ENCODE measurements around the gene SLC25A20. TPM values are rescaled to one million over a fixed set of nuclear protein-coding genes. Genes with fewer than 3 reads are reported as not detected.
"Not testable (repeated sequence)": the region's sequence is repeated elsewhere in the genome, so short reads cannot be mapped to it uniquely, and the experiment has no call there.

Gene SLC25A20
- total RNA-seq, 1 donor from 2014 or later = 130 TPM

GRCh38 chr3:48852151-48852550, 46.5 kb downstream of the SLC25A20 start:
- intact Hi-C loops (cut with DNase I) = no loop called here

GRCh38 chr3:48851407-48851806, 47.3 kb downstream of the SLC25A20 start:
- DNase-seq (ENCODE audit: missing footprints) = no peak
- intact Hi-C loops (cut with DNase I) = no loop called here
- ATAC-seq = no peak

More at GRCh38 chr3:48852151-48852550, 46.5 kb downstream of the SLC25A20 start:
- no peak for ATAC-seq
- DNase-seq (ENCODE audit: missing footprints) = no peak

- ATAC-seq (no peak), DNase-seq (ENCODE audit: missing footprints) (no peak)
- intact Hi-C loops (cut with DNase I) = no loop called here
These were observed 49.7 kb downstream of the SLC25A20 start for GRCh38 chr3:48848816-48849515.

GRCh38 chr3:48847504-48848423, 50.9 kb downstream of the SLC25A20 start, which contains the start of gene PRKAR2A:
Gene PRKAR2A, minus strand, starts transcription at chr3:48847874. Its CDS starts 278 bp downstream, at chr3:48847596.
- DNase-seq (ENCODE audit: missing footprints) (peak; percentile 96), ATAC-seq (peak; percentile 95)
- intact Hi-C loops (cut with DNase I) = no loop called here

GRCh38 chr3:48847053-48847503, 51.6 kb downstream of the SLC25A20 start:
- peak; percentile 91 for DNase-seq (ENCODE audit: missing footprints)
- ATAC-seq = peak; percentile 85
- intact Hi-C loops (cut with DNase I) = no loop called here

GRCh38 chr3:48845170-48845569, 53.5 kb downstream of the SLC25A20 start:
- intact Hi-C loops (cut with DNase I) = no loop called here
- DNase-seq (ENCODE audit: missing footprints) = no peak
- no peak for ATAC-seq

GRCh38 chr3:48837163-48837562, 61.5 kb downstream of the SLC25A20 start:
- no peak for DNase-seq (ENCODE audit: missing footprints)
- no peak for ATAC-seq
- intact Hi-C loops (cut with DNase I) = no loop called here

GRCh38 chr3:48835650-48836366, 62.9 kb downstream of the SLC25A20 start:
- no peak for DNase-seq (ENCODE audit: missing footprints)
- ATAC-seq = no peak
- intact Hi-C loops (cut with DNase I) = no loop called here

- DNase-seq (ENCODE audit: missing footprints) = no peak
These were observed 66.0 kb downstream of the SLC25A20 start for GRCh38 chr3:48832684-48833083.

GRCh38 chr3:48830715-48831114, 68.0 kb downstream of the SLC25A20 start:
- intact Hi-C loops (cut with DNase I) = no loop called here
- DNase-seq (ENCODE audit: missing footprints) (no peak), ATAC-seq (no peak)

More at GRCh38 chr3:48832684-48833083, 66.0 kb downstream of the SLC25A20 start:
- intact Hi-C loops (cut with DNase I) = no loop called here
- ATAC-seq = no peak

- DNase-seq (ENCODE audit: missing footprints); intact Hi-C loops (cut with DNase I); ATAC-seq: not testable (repeated sequence)
These were observed 69.2 kb downstream of the SLC25A20 start for GRCh38 chr3:48829525-48829924.

- intact Hi-C loops (cut with DNase I); ATAC-seq; DNase-seq (ENCODE audit: missing footprints): not testable (repeated sequence)
These were observed 70.8 kb downstream of the SLC25A20 start for GRCh38 chr3:48827874-48828273.

GRCh38 chr3:48826451-48826850, 72.2 kb downstream of the SLC25A20 start:
- DNase-seq (ENCODE audit: missing footprints) (no peak), ATAC-seq (no peak)
- intact Hi-C loops (cut with DNase I) = no loop called here

- ATAC-seq (peak; percentile 59), DNase-seq (ENCODE audit: missing footprints) (no peak)
- intact Hi-C loops (cut with DNase I) = no loop called here
These were observed 77.9 kb downstream of the SLC25A20 start for GRCh38 chr3:48820612-48821324.

GRCh38 chr3:48819234-48820221, 79.2 kb downstream of the SLC25A20 start:
- ATAC-seq = no peak
- no peak for DNase-seq (ENCODE audit: missing footprints)
- intact Hi-C loops (cut with DNase I) = no loop called here

GRCh38 chr3:48811524-48811923, 87.2 kb downstream of the SLC25A20 start:
- ATAC-seq = no peak
- DNase-seq (ENCODE audit: missing footprints) = no peak
- intact Hi-C loops (cut with DNase I) = no loop called here

Measured in Right ventricle myocardium inferior (tissue), 1 donor.